ENCODE results near the gene TAGLN. TPM values are rescaled to one million over a fixed set of nuclear protein-coding genes. Genes with fewer than 3 reads are reported as not detected.

Gene TAGLN
- total and polyA plus RNA-seq, 2 of the 8 experiments (the other 6 are each of a cell fraction or from before 2014, with no cell fraction given) = 140 to 300 TPM

DNA sequence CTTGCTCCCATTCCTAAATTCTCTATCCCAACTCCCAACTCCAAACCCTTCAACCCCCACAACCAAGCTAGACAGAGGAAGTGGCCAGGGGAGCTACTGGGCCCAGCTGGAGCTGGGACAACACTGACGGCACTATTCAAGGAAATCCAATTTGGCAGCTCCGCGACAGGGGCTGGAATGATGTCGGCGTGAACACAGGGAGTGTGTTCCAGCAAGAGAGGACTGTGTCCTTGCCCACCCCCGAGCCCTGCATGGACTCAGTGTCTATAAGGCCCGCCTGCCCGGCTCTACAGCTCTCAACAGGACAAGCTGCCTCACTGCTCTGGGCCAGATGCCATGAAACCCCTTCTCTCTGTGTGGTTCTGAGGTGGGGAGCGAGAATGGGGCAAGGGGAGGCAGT, 21.4 kb downstream of the TAGLN start (continued):
- TF ChIP-seq, protein P1, sequence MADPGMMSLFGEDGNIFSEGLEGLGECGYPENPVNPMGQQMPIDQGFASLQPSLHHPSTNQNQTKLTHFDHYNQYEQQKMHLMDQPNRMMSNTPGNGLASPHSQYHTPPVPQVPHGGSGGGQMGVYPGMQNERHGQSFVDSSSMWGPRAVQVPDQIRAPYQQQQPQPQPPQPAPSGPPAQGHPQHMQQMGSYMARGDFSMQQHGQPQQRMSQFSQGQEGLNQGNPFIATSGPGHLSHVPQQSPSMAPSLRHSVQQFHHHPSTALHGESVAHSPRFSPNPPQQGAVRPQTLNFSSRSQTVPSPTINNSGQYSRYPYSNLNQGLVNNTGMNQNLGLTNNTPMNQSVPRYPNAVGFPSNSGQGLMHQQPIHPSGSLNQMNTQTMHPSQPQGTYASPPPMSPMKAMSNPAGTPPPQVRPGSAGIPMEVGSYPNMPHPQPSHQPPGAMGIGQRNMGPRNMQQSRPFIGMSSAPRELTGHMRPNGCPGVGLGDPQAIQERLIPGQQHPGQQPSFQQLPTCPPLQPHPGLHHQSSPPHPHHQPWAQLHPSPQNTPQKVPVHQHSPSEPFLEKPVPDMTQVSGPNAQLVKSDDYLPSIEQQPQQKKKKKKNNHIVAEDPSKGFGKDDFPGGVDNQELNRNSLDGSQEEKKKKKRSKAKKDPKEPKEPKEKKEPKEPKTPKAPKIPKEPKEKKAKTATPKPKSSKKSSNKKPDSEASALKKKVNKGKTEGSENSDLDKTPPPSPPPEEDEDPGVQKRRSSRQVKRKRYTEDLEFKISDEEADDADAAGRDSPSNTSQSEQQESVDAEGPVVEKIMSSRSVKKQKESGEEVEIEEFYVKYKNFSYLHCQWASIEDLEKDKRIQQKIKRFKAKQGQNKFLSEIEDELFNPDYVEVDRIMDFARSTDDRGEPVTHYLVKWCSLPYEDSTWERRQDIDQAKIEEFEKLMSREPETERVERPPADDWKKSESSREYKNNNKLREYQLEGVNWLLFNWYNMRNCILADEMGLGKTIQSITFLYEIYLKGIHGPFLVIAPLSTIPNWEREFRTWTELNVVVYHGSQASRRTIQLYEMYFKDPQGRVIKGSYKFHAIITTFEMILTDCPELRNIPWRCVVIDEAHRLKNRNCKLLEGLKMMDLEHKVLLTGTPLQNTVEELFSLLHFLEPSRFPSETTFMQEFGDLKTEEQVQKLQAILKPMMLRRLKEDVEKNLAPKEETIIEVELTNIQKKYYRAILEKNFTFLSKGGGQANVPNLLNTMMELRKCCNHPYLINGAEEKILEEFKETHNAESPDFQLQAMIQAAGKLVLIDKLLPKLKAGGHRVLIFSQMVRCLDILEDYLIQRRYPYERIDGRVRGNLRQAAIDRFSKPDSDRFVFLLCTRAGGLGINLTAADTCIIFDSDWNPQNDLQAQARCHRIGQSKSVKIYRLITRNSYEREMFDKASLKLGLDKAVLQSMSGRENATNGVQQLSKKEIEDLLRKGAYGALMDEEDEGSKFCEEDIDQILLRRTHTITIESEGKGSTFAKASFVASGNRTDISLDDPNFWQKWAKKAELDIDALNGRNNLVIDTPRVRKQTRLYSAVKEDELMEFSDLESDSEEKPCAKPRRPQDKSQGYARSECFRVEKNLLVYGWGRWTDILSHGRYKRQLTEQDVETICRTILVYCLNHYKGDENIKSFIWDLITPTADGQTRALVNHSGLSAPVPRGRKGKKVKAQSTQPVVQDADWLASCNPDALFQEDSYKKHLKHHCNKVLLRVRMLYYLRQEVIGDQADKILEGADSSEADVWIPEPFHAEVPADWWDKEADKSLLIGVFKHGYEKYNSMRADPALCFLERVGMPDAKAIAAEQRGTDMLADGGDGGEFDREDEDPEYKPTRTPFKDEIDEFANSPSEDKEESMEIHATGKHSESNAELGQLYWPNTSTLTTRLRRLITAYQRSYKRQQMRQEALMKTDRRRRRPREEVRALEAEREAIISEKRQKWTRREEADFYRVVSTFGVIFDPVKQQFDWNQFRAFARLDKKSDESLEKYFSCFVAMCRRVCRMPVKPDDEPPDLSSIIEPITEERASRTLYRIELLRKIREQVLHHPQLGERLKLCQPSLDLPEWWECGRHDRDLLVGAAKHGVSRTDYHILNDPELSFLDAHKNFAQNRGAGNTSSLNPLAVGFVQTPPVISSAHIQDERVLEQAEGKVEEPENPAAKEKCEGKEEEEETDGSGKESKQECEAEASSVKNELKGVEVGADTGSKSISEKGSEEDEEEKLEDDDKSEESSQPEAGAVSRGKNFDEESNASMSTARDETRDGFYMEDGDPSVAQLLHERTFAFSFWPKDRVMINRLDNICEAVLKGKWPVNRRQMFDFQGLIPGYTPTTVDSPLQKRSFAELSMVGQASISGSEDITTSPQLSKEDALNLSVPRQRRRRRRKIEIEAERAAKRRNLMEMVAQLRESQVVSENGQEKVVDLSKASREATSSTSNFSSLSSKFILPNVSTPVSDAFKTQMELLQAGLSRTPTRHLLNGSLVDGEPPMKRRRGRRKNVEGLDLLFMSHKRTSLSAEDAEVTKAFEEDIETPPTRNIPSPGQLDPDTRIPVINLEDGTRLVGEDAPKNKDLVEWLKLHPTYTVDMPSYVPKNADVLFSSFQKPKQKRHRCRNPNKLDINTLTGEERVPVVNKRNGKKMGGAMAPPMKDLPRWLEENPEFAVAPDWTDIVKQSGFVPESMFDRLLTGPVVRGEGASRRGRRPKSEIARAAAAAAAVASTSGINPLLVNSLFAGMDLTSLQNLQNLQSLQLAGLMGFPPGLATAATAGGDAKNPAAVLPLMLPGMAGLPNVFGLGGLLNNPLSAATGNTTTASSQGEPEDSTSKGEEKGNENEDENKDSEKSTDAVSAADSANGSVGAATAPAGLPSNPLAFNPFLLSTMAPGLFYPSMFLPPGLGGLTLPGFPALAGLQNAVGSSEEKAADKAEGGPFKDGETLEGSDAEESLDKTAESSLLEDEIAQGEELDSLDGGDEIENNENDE (IDR thresholded peaks at IDR 0.05; ENCODE audit: insufficient replicate concordance, low read length) = no peak
